SU-DHL-6 (cell line): ENCODE data around the gene HAGH.

Source experiments
- H2AFZ ChIP-seq: fragments of 200-600 bp; sonication (generic); 2 replicates; pipeline ENCODE4 v1.6.1; 2014; ENCODE audit warnings: low read depth, mild to moderate bottlenecking, moderate library complexity, mixed read lengths, antibody characterized with exemption, low read length; ENCODE audit not compliant: severe bottlenecking
- H3F3A ChIP-seq: fragments of 200-600 bp; shearing (Covaris generic); 2 replicates; pipeline ENCODE4 v1.6.0; 2016; ENCODE audit warnings: antibody characterized with exemption, mild to moderate bottlenecking; ENCODE audit not compliant: insufficient read depth
- H3K27ac ChIP-seq: fragments of 200-600 bp; sonication (generic); 2 replicates; pipeline ENCODE4 v1.5.1; 2016; ENCODE audit warnings: low read depth, mild to moderate bottlenecking, low read length, moderate library complexity, mixed read lengths
- H3K27me3 ChIP-seq: fragments of 200-600 bp; sonication (generic), shearing (Covaris generic); 2 replicates; pipeline ENCODE4 v1.6.0; 2014; ENCODE audit warnings: mild to moderate bottlenecking, low read length
- H3K36me3 ChIP-seq: fragments of 200-600 bp; sonication (generic); 2 replicates; pipeline ENCODE4 v1.6.1; 2014; ENCODE audit warnings: mild to moderate bottlenecking, low read length, mixed read lengths
- H3K4me2 ChIP-seq: fragments of 300-600, 200-600 bp; shearing (Covaris generic), sonication (generic); 2 replicates; pipeline ENCODE4 v1.6.0; 2014; ENCODE audit warnings: low read length, low read depth, mild to moderate bottlenecking; ENCODE audit not compliant: poor library complexity, severe bottlenecking
- H3K4me3 ChIP-seq: fragments of 200-600 bp; sonication (generic); 2 replicates; pipeline ENCODE4 v1.5.1; 2014; ENCODE audit warnings: antibody characterized with exemption, low read length, mild to moderate bottlenecking, mixed read lengths; ENCODE audit not compliant: insufficient read depth, poor library complexity, severe bottlenecking
- H3K79me2 ChIP-seq: fragments of 200-600 bp; sonication (generic); 2 replicates; pipeline ENCODE4 v1.6.1; 2014; ENCODE audit warnings: mild to moderate bottlenecking, low read length, moderate library complexity; ENCODE audit not compliant: insufficient read depth
- H3K9ac ChIP-seq: fragments of 200-600 bp; sonication (generic); 2 replicates; pipeline ENCODE4 v1.7.0; 2014; ENCODE audit warnings: mild to moderate bottlenecking, low read length
- H3K9me2 ChIP-seq: fragments of 200-600 bp; sonication (generic); replicated peaks from 2 replicates; pipeline ENCODE4 v1.6.1; 2014; ENCODE audit warnings: low read length; ENCODE audit not compliant: insufficient read depth
- H3K9me3 ChIP-seq: fragments of 200-600 bp; sonication (generic); 2 replicates; pipeline ENCODE4 v1.6.1; 2014; ENCODE audit warnings: low read length, mixed read lengths; ENCODE audit not compliant: insufficient read depth
- H4K20me1 ChIP-seq: fragments of 200-600 bp; sonication (generic); 2 replicates; pipeline ENCODE4 v1.6.1; 2014; ENCODE audit warnings: low read depth, mild to moderate bottlenecking, antibody characterized with exemption, low read length, moderate library complexity, mixed read lengths
- CTCF ChIP-seq: fragments of 200-600 bp; sonication (generic); IDR thresholded peaks from one replicate; pipeline ENCODE4 v1.5.1; 2017; ENCODE audit warnings: antibody characterized with exemption, mild to moderate bottlenecking, low read length, moderate library complexity; ENCODE audit not compliant: insufficient read depth, poor library complexity, severe bottlenecking
- EZH2phosphoT487 ChIP-seq: fragments of 200-600 bp; sonication (generic), shearing (Covaris generic); conservative IDR thresholded peaks from 2 replicates; pipeline ENCODE4 v1.6.1; 2018; ENCODE audit warnings: mild to moderate bottlenecking, antibody characterized with exemption, low read length, moderate library complexity, mixed read lengths

Gene HAGH

GRCh38 chr16:1787056-1787321 lies 39.6 kb downstream of the HAGH start:
- no peaks in the 10 kb centered on the region for H3K36me3 ChIP-seq
- H3K4me3 ChIP-seq = no peak overlapping the region
- TF ChIP-seq EZH2phosphoT487 = no peak
- TF ChIP-seq CTCF = no peak
- H3K4me2 ChIP-seq = no peak overlapping the region
- no peaks in the 10 kb centered on the region for H3F3A ChIP-seq
- no peaks in the 10 kb centered on the region for H3K9me3 ChIP-seq
- H4K20me1 ChIP-seq = no peaks in the 10 kb centered on the region
- H3K79me2 ChIP-seq = peaks cover 32% of the 10 kb centered on the region
- H2AFZ ChIP-seq = no peak overlapping the region
- no peaks in the 10 kb centered on the region for H3K27me3 ChIP-seq
- H3K27ac ChIP-seq = no peak overlapping the region
- H3K9ac ChIP-seq = no peak overlapping the region
- H3K9me2 ChIP-seq = no peaks in the 10 kb centered on the region

- no peak overlapping the region for H3K27ac ChIP-seq
- H3K9me3 ChIP-seq = no peaks in the 10 kb centered on the region
- no peaks in the 10 kb centered on the region for H3K36me3 ChIP-seq
- H3K9ac ChIP-seq = no peak overlapping the region
- H3K27me3 ChIP-seq = no peaks in the 10 kb centered on the region
- H3K9me2 ChIP-seq = no peaks in the 10 kb centered on the region
- no peaks in the 10 kb centered on the region for H3F3A ChIP-seq
- no peak overlapping the region for H3K4me2 ChIP-seq
- no peak overlapping the region for H3K4me3 ChIP-seq
- H4K20me1 ChIP-seq = no peaks in the 10 kb centered on the region
- H3K79me2 ChIP-seq = peaks cover 32% of the 10 kb centered on the region
- TF ChIP-seq CTCF (no peak), EZH2phosphoT487 (no peak)
- H2AFZ ChIP-seq = no peak overlapping the region
Observed at GRCh38 chr16:1786242-1787055, 40.2 kb downstream of the HAGH start.

- Histone ChIP-seq H4K20me1 (no peaks in the 10 kb centered on the region), H3K9me2 (no peaks in the 10 kb centered on the region), H3K36me3 (no peaks in the 10 kb centered on the region), H3K4me3 (no peak overlapping the region), H3K9me3 (no peaks in the 10 kb centered on the region), H3K27me3 (no peaks in the 10 kb centered on the region), H3F3A (no peaks in the 10 kb centered on the region), H3K79me2 (peaks cover 32% of the 10 kb centered on the region), H3K27ac (no peak overlapping the region), H2AFZ (no peak overlapping the region), H3K9ac (no peak overlapping the region), H3K4me2 (no peak overlapping the region)
- TF ChIP-seq EZH2phosphoT487 = no peak
- no peak for TF ChIP-seq CTCF
Observed at GRCh38 chr16:1785846-1786170, 40.8 kb downstream of the HAGH start.
